GM21515 (cell line): ENCODE data around the gene ETS2.
"Not testable (repeated sequence)": the region's sequence is repeated elsewhere in the genome, so short reads cannot be mapped to it uniquely, and the experiment has no call there.

Experiments
- ATAC-seq: cut with Tn5 transposase; IDR thresholded peaks from one replicate; pipeline ENCODE4 v1.9.1; 2021; ENCODE audit not compliant: unreplicated experiment

Gene ETS2

GRCh38 chr21:38834725-38835124 lies 29.0 kb downstream of the ETS2 start:
- no peak for ATAC-seq

- no peak for ATAC-seq
Measured at GRCh38 chr21:38837806-38838461, 32.2 kb downstream of the ETS2 start.

- ATAC-seq = no peak
Measured at GRCh38 chr21:38838598-38839327, 33.0 kb downstream of the ETS2 start.

- ATAC-seq = no peak
Measured at GRCh38 chr21:38839328-38840286, 33.9 kb downstream of the ETS2 start.

GRCh38 chr21:38840456-38841300 lies 34.9 kb downstream of the ETS2 start:
- ATAC-seq = no peak

GRCh38 chr21:38841472-38841871 lies 35.7 kb downstream of the ETS2 start:
- no peak for ATAC-seq

- ATAC-seq = no peak
Measured at GRCh38 chr21:38842079-38842478, 36.4 kb downstream of the ETS2 start.

GRCh38 chr21:38843379-38843778 lies 37.6 kb downstream of the ETS2 start:
- ATAC-seq = no peak

- ATAC-seq = no peak
Measured at GRCh38 chr21:38843806-38844503, 38.2 kb downstream of the ETS2 start.

- not testable (repeated sequence) for ATAC-seq
Measured at GRCh38 chr21:38845374-38845773, 39.6 kb downstream of the ETS2 start.

- ATAC-seq = no peak
Measured at GRCh38 chr21:38847556-38847955, 41.8 kb downstream of the ETS2 start.

GRCh38 chr21:38848187-38848609 lies 42.5 kb downstream of the ETS2 start:
- no peak for ATAC-seq

GRCh38 chr21:38849776-38850175 lies 44.0 kb downstream of the ETS2 start:
- no peak for ATAC-seq

GRCh38 chr21:38850277-38850951 lies 44.7 kb downstream of the ETS2 start:
- no peak for ATAC-seq

GRCh38 chr21:38851101-38851500 lies 45.4 kb downstream of the ETS2 start:
- ATAC-seq = no peak

GRCh38 chr21:38852278-38852677 lies 46.5 kb downstream of the ETS2 start:
- ATAC-seq = no peak

GRCh38 chr21:38852708-38853107 lies 47.0 kb downstream of the ETS2 start:
- ATAC-seq = no peak

- no peak for ATAC-seq
Measured at GRCh38 chr21:38853421-38853919, 47.7 kb downstream of the ETS2 start.

GRCh38 chr21:38857152-38857825 lies 51.6 kb downstream of the ETS2 start:
- no peak for ATAC-seq
